HFFc6 (cell line): Measurements from ENCODE around the gene CRKL. TPM values are rescaled to one million over a fixed set of nuclear protein-coding genes. Genes with fewer than 3 reads are reported as not detected.
A peak's percentile ranks its signal among the peaks of the same experiment; 100 is the strongest.

Experiments used
- DNase-seq: peaks from one replicate; pipeline ENCODE4 v3.0.0-alpha.2; 2018
- H3K27ac Mint-ChIP-seq: 2 replicates; pipeline ENCODE4 v1.8.0; 2020; ENCODE audit warnings: mild to moderate bottlenecking, mixed read lengths
- H3K27me3 Mint-ChIP-seq: 2 replicates; pipeline ENCODE4 v1.8.0; 2021; ENCODE audit warnings: mild to moderate bottlenecking, moderate library complexity, mixed read lengths; ENCODE audit not compliant: insufficient read depth
- H3K36me3 Mint-ChIP-seq: 2 replicates; pipeline ENCODE4 v1.8.0; 2021; ENCODE audit warnings: low read depth, mixed read lengths
- H3K4me1 Mint-ChIP-seq: 2 replicates; pipeline ENCODE4 v1.8.0; 2020; ENCODE audit warnings: low read depth, mixed read lengths
- H3K4me3 Mint-ChIP-seq: 2 replicates; pipeline ENCODE4 v1.8.0; 2020; ENCODE audit warnings: mild to moderate bottlenecking, moderate library complexity, mixed read lengths
- H3K9me3 Mint-ChIP-seq: 2 replicates; pipeline ENCODE4 v1.8.0; 2020; ENCODE audit warnings: mild to moderate bottlenecking, mixed read lengths
- CTCF ChIP-seq: fragments of 200-600 bp; sonication (generic); IDR thresholded peaks from 2 replicates; pipeline ENCODE4 v1.5.0; 2021; ENCODE audit warnings: antibody characterized with exemption, mild to moderate bottlenecking
- total RNA-seq, 6 experiments: library from RNA; stranded (reverse); fragmentation: NEBNext Ultra II Directional; extraction: Animal tissue kit (Norgen Biotek cat#: 25700); gene quantifications; 2 replicates in 1 of 6; 3 replicates in 5 of 6; pipeline ENCODE4 v1.2.3, GENCODE V29; 2021

Gene CRKL
- total RNA-seq, 6 experiments from 2014 or later, result 44.0 to 51.5 (median 47.6) TPM

- TF ChIP-seq CTCF, result no peak
- no peak for DNase-seq
- no peaks in the 10 kb centered on the region for H3K9me3 Mint-ChIP-seq
- peaks cover 13% of the 10 kb centered on the region for H3K4me1 Mint-ChIP-seq
- no peak overlapping the region for H3K27ac Mint-ChIP-seq
- peaks cover 11% of the 10 kb centered on the region for H3K27me3 Mint-ChIP-seq
- peaks cover 4% of the 10 kb centered on the region; the same call in 1 of the 2 replicates for H3K36me3 Mint-ChIP-seq
- no peak overlapping the region for H3K4me3 Mint-ChIP-seq
Observed at GRCh38 chr22:20996598-20997535, 79.7 kb downstream of the CRKL start.

GRCh38 chr22:20997536-20998257 is 80.5 kb downstream of the CRKL start:
- H3K36me3 Mint-ChIP-seq, result peaks cover 4% of the 10 kb centered on the region; the same call in 1 of the 2 replicates
- H3K4me1 Mint-ChIP-seq, result peaks cover 13% of the 10 kb centered on the region
- DNase-seq, result no peak
- H3K9me3 Mint-ChIP-seq, result no peaks in the 10 kb centered on the region
- H3K4me3 Mint-ChIP-seq, result no peak overlapping the region
- TF ChIP-seq CTCF, result no peak
- H3K27me3 Mint-ChIP-seq, result peaks cover 15% of the 10 kb centered on the region
- H3K27ac Mint-ChIP-seq, result no peak overlapping the region

- no peaks in the 10 kb centered on the region for H3K9me3 Mint-ChIP-seq
- TF ChIP-seq CTCF, result no peak
Observed at GRCh38 chr22:20998411-20999336, 81.5 kb downstream of the CRKL start.

GRCh38 chr22:20999350-21000206 is 82.4 kb downstream of the CRKL start:
- Mint-ChIP-seq H3K9me3 (no peaks in the 10 kb centered on the region), H3K27ac (peak overlapping the region; percentile 46; the same call in 1 of the 2 replicates), H3K4me3 (peak overlapping the region; percentile 93), H3K27me3 (peaks cover 15% of the 10 kb centered on the region), H3K36me3 (peaks cover 4% of the 10 kb centered on the region; the same call in 1 of the 2 replicates), H3K4me1 (peaks cover 24% of the 10 kb centered on the region)
- DNase-seq, result no peak
- no peak for TF ChIP-seq CTCF

More at GRCh38 chr22:20998411-20999336, 81.5 kb downstream of the CRKL start:
- H3K36me3 Mint-ChIP-seq, result peaks cover 4% of the 10 kb centered on the region; the same call in 1 of the 2 replicates
- no peak overlapping the region for H3K4me3 Mint-ChIP-seq
- DNase-seq, result no peak
- peaks cover 15% of the 10 kb centered on the region for H3K27me3 Mint-ChIP-seq
- peak overlapping the region; percentile 58 for H3K27ac Mint-ChIP-seq
- H3K4me1 Mint-ChIP-seq, result peaks cover 23% of the 10 kb centered on the region
